ACC112 (cell line): ENCODE results near the gene HLA-C.
"Not testable (repeated sequence)": the region's sequence is repeated elsewhere in the genome, so short reads cannot be mapped to it uniquely, and the experiment has no call there.

Experiments used
- H2AFZ ChIP-seq: fragments of 200-600 bp; sonication (generic); one replicate; pipeline ENCODE4 v1.6.0; 2017; ENCODE audit warnings: antibody characterized with exemption, low read length; ENCODE audit not compliant: unreplicated experiment
- H3K27ac ChIP-seq: fragments of 200-600 bp; sonication (generic); 2 replicates; pipeline ENCODE4 v1.5.1; 2014; ENCODE audit warnings: low read depth, mild to moderate bottlenecking, antibody characterized with exemption, low read length, moderate library complexity
- H3K27me3 ChIP-seq: fragments of 200-600 bp; sonication (generic); 2 replicates; pipeline ENCODE4 v1.6.1; 2014; ENCODE audit warnings: mild to moderate bottlenecking, antibody characterized with exemption, low read length, moderate library complexity, mixed read lengths; ENCODE audit not compliant: insufficient read depth
- H3K36me3 ChIP-seq: fragments of 200-600 bp; sonication (generic); 2 replicates; pipeline ENCODE4 v1.6.1; 2016; ENCODE audit warnings: mild to moderate bottlenecking, antibody characterized with exemption, low read length, moderate library complexity, mixed read lengths; ENCODE audit not compliant: insufficient read depth
- H3K4me1 ChIP-seq: fragments of 200-600 bp; sonication (generic); one replicate; pipeline ENCODE4 v1.6.1; 2016; ENCODE audit warnings: low read length, mixed read lengths; ENCODE audit not compliant: insufficient read depth, unreplicated experiment, control insufficient read depth
- H3K4me3 ChIP-seq: fragments of 200-600 bp; sonication (generic); 2 replicates; pipeline ENCODE4 v1.5.1; 2014; ENCODE audit warnings: mild to moderate bottlenecking, low read depth, low read length
- H3K79me2 ChIP-seq: fragments of 200-600 bp; sonication (generic); one replicate; pipeline ENCODE4 v1.6.0; 2016; ENCODE audit warnings: low read length; ENCODE audit not compliant: control insufficient read depth, unreplicated experiment, insufficient read depth

Gene HLA-C

GRCh38 chr6:31249184-31249583 is 22.7 kb downstream of the HLA-C start:
- H3K4me3 ChIP-seq: no peak overlapping the region
- H3K4me1 ChIP-seq: peaks cover 4% of the 10 kb centered on the region
- H3K36me3 ChIP-seq: no peaks in the 10 kb centered on the region
- no peak overlapping the region for H2AFZ ChIP-seq
- no peaks in the 10 kb centered on the region for H3K79me2 ChIP-seq
- peaks cover 57% of the 10 kb centered on the region for H3K27me3 ChIP-seq
- no peak overlapping the region for H3K27ac ChIP-seq

- Histone ChIP-seq H3K4me3 (no peak overlapping the region), H3K27me3 (peaks cover 46% of the 10 kb centered on the region), H3K27ac (no peak overlapping the region), H3K36me3 (no peaks in the 10 kb centered on the region), H2AFZ (no peak overlapping the region), H3K4me1 (peaks cover 4% of the 10 kb centered on the region), H3K79me2 (no peaks in the 10 kb centered on the region)
Measured at GRCh38 chr6:31247813-31248212, 24.1 kb downstream of the HLA-C start.

- Histone ChIP-seq H3K4me1 (peaks cover 4% of the 10 kb centered on the region), H3K79me2 (no peaks in the 10 kb centered on the region), H2AFZ (no peak overlapping the region), H3K4me3 (no peak overlapping the region), H3K27me3 (peaks cover 36% of the 10 kb centered on the region), H3K27ac (no peak overlapping the region), H3K36me3 (no peaks in the 10 kb centered on the region)
Measured at GRCh38 chr6:31246051-31246521, 25.8 kb downstream of the HLA-C start.

- H2AFZ ChIP-seq: no peak overlapping the region
- no peak overlapping the region for H3K4me3 ChIP-seq
- H3K4me1 ChIP-seq: peaks cover 4% of the 10 kb centered on the region
- H3K79me2 ChIP-seq: no peaks in the 10 kb centered on the region
- H3K36me3 ChIP-seq: no peaks in the 10 kb centered on the region
- H3K27me3 ChIP-seq: peaks cover 17% of the 10 kb centered on the region; the same call in 1 of the 2 replicates
- H3K27ac ChIP-seq: no peak overlapping the region
Measured at GRCh38 chr6:31243508-31243907, 28.4 kb downstream of the HLA-C start.

- Histone ChIP-seq H3K79me2 (no peaks in the 10 kb centered on the region), H3K36me3 (no peaks in the 10 kb centered on the region), H3K27me3 (peaks cover 28% of the 10 kb centered on the region), H2AFZ (no peak overlapping the region), H3K4me3 (no peak overlapping the region), H3K4me1 (no peaks in the 10 kb centered on the region), H3K27ac (no peak overlapping the region)
Measured at GRCh38 chr6:31239854-31240253, 32.0 kb downstream of the HLA-C start.

- not testable (repeated sequence) for H3K27ac ChIP-seq, H3K36me3 ChIP-seq, H2AFZ ChIP-seq, H3K4me1 ChIP-seq, H3K4me3 ChIP-seq, H3K79me2 ChIP-seq
- peaks cover 49% of the 10 kb centered on the region for H3K27me3 ChIP-seq
Measured at GRCh38 chr6:31234101-31234500, 37.8 kb downstream of the HLA-C start.

GRCh38 chr6:31228476-31228875 is 43.4 kb downstream of the HLA-C start:
- no peaks in the 10 kb centered on the region for H3K4me1 ChIP-seq
- H2AFZ ChIP-seq: no peak overlapping the region
- H3K27ac ChIP-seq: no peak overlapping the region
- peaks cover 16% of the 10 kb centered on the region for H3K27me3 ChIP-seq
- no peaks in the 10 kb centered on the region for H3K79me2 ChIP-seq
- H3K4me3 ChIP-seq: no peak overlapping the region
- no peaks in the 10 kb centered on the region for H3K36me3 ChIP-seq

GRCh38 chr6:31227143-31227542 is 44.7 kb downstream of the HLA-C start:
- no peak overlapping the region for H3K4me3 ChIP-seq
- H3K79me2 ChIP-seq: no peaks in the 10 kb centered on the region
- H2AFZ ChIP-seq: no peak overlapping the region
- no peak overlapping the region for H3K27ac ChIP-seq
- no peaks in the 10 kb centered on the region for H3K4me1 ChIP-seq
- peaks cover 12% of the 10 kb centered on the region for H3K27me3 ChIP-seq
- no peaks in the 10 kb centered on the region for H3K36me3 ChIP-seq

- H3K79me2 ChIP-seq: no peaks in the 10 kb centered on the region
- H3K27me3 ChIP-seq: peaks cover under 1% of the 10 kb centered on the region
- no peak overlapping the region for H2AFZ ChIP-seq
- H3K4me1 ChIP-seq: no peaks in the 10 kb centered on the region
- no peak overlapping the region for H3K27ac ChIP-seq
- no peak overlapping the region for H3K4me3 ChIP-seq
- no peaks in the 10 kb centered on the region for H3K36me3 ChIP-seq
Measured at GRCh38 chr6:31225735-31226134, 46.2 kb downstream of the HLA-C start.

GRCh38 chr6:31222496-31222895 is 49.4 kb downstream of the HLA-C start:
- Histone ChIP-seq H3K4me1 (no peaks in the 10 kb centered on the region), H3K4me3 (no peak overlapping the region), H3K27ac (no peak overlapping the region), H2AFZ (no peak overlapping the region), H3K36me3 (no peaks in the 10 kb centered on the region), H3K27me3 (no peaks in the 10 kb centered on the region), H3K79me2 (no peaks in the 10 kb centered on the region)
